Measurements from ENCODE around the gene CTNNA2.
"Not testable (repeated sequence)": the region's sequence is repeated elsewhere in the genome, so short reads cannot be mapped to it uniquely, and the experiment has no call there.

Gene CTNNA2

DNA sequence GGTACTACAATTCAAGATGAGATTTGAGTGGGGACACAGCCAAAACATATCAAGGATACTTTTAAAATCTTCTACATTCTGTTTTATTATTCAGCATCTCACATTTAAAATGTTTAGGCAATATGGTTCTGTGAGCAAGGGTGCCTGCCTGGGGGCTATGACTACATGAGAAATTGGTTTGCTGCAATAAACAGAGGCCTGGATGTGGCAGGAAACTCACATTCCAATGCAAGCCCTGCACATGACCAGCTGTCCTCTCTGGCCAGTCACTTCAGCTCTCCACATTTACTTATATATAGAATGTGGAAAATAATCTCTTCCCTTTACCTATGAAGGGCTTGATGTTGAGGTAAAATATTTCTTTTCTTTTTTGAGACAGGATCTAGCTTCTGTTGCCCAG, 598.3 kb downstream of the CTNNA2 start:
- DNase-seq, result no peak

GRCh38 chr2:80112790-80113189, 599.9 kb downstream of the CTNNA2 start:
- no peak for DNase-seq

GRCh38 chr2:80113399-80113798, 600.5 kb downstream of the CTNNA2 start:
- DNase-seq, result no peak

- no peak for DNase-seq
Measured at GRCh38 chr2:80114812-80115211, 602.0 kb downstream of the CTNNA2 start.

DNA sequence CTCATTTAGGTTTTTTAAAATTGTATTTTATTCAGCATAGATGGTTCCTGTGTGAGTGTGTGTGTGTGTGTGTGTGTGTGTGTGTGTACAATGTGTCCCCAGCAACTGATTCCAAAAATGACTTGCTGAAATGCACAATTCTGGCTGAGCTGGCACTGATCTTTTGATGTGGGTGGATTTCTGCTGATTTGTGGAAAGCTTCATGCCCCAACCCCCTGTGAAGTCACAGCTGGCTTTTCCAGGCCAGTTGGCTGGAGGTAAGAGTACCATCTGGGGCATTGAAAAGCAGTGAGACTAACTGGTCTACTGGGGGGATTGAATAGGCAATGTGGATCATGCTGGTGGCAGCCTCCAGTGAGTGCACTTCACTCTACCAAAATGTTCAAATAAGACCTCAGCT, 604.5 kb downstream of the CTNNA2 start:
- DNase-seq, result no peak

- DNase-seq, result no peak
Measured at GRCh38 chr2:80120866-80121265, 608.0 kb downstream of the CTNNA2 start.

DNA sequence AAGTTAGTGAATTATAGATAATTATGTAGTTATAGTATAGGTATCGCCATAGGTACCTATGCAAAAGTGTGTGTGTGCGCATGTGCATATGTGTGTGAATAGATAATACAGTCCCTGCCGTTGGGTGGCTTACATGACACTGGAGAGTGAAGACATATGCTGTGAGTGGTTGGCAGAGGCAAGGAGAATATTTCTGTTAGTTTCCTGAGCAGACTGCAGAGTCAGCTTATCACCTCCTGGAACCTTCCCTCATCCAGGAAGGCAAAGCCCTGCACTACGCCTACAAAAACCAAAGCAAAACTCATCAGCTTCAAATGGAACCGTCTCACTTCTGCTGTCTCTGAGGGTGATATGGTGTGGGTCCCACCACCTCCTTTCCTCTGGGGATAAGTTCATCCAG, 609.8 kb downstream of the CTNNA2 start:
- no peak for DNase-seq

DNA sequence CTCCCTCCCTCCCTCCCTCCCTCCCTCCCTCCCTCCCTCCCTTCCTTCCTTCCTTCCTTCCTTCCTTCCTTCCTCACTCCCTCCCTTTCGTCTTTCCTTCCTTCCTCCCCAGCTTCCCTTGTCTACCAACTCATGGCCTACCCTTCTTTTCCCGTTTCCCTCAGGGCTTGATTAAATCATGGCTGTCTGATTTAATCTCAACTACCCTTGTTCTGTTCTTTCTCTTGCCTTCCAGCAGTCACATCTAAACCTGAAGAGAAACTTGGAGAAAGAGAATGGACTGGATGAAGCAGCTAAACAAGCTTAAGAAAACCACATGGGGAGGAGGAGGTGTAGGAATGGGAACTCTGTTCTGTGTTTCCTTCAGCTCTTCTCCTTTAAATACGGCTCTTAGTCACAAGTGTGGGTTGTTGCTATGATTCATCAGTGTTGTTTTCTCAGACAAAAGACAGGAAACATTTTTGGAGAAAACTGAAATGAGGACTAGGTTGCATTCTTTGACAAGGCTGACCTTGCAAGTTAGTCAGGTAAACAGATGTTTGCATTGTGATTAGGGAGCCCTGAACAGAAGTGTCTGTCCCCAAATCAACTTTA, 613.8 kb downstream of the CTNNA2 start:
- no peak for DNase-seq

- no peak for DNase-seq
Measured at GRCh38 chr2:80128080-80128479, 615.2 kb downstream of the CTNNA2 start.

DNA sequence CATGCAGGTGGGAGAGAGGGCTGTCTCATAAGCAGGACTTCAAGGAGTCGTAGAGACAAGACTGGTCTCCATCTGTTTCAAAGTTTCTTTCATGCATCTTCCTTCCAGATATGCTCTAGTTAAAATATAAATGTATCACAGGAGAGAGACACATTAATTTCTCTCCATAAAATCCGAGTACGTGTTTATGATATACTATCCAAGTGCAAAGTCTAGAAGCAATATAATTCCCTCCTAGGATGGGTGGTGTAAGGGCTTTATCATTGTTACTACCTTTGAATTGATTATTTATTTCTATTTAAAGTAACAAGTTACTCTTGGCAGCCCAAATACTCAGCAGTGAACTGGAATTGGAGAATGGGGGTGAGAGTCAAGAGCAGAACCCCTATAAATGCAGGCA, 619.4 kb downstream of the CTNNA2 start:
- no peak for DNase-seq

GRCh38 chr2:80135001-80135400, 622.1 kb downstream of the CTNNA2 start:
- no peak for DNase-seq

- no peak for DNase-seq
Measured at GRCh38 chr2:80136338-80136737, 623.5 kb downstream of the CTNNA2 start.

DNA sequence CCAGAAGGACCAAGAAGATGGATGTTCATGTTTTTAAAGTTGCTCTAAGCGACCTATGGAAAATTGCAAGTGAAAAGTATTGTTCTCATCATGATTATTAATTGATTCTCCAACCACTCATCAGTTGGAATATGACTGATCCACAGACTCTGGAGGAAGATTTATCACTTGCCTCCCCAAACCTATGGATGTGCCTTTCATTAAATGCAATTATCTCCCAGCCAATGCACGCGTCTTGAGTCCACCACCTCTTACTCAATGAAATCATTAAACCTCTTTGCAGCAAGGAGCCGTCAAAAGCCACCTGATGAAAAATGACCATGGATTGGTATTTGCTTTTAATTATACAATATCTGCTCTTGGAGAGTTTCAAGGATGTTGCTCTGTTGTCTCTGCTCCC, 626.1 kb downstream of the CTNNA2 start:
- DNase-seq, result no peak

DNA sequence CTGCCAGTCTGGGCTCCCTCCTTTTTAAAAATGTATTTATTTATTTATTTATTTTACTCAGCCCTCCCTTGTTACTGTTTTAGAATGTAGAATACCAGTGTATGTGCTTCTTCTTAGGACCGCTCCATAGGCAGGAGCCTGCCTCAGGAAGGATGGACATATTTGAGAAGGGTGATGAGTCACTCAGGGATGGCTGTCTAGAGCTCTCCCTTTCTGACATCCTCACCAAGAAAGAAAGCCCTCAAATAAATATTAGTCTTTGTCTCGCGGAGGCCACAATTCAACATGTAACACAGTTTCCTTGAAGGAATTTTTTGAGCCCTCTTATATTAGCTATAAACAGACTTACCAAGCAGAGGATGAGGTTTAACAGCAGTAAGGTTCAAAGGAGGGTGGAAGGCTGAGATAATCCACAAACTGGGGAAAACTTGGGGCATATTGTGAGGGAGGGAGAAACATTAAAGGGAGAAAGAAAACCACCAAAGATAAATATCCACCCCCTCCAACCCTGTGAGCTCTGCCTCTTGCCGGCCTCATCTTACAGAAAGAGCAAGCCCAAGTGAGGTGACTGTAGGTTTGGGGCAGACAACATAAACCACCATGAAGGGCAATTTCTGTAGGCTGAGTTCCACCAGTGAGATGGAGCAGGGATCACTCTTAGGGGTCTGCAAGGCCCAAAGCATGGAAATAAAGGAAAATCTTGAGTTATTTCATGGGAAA, 628.3 kb downstream of the CTNNA2 start:
- DNase-seq, result no peak

GRCh38 chr2:80145499-80145898, 632.6 kb downstream of the CTNNA2 start:
- no peak for DNase-seq

GRCh38 chr2:80146757-80147156, 633.9 kb downstream of the CTNNA2 start:
- DNase-seq, result not testable (repeated sequence)

- no peak for DNase-seq
Measured at GRCh38 chr2:80147690-80148089, 634.8 kb downstream of the CTNNA2 start.

DNA sequence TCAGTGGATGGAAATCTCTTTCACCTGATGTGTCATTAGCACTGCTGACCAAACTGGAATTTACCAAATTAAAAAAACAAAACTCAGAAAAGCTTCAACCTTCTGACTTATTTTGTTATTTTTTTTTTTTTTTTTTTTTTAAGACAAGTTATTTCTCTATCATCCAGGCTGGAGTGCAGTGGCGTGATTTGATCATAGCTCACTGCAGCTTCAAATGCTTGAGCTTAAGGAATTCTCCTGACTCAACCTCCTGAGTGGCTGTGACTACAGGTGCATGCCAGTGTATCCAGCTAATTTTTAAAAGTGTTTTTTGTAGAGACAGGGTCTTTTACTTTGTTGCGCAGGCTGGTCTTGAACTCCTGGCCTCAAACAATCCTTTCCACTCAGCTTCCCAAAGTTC, 636.1 kb downstream of the CTNNA2 start:
- no peak for DNase-seq

DNA sequence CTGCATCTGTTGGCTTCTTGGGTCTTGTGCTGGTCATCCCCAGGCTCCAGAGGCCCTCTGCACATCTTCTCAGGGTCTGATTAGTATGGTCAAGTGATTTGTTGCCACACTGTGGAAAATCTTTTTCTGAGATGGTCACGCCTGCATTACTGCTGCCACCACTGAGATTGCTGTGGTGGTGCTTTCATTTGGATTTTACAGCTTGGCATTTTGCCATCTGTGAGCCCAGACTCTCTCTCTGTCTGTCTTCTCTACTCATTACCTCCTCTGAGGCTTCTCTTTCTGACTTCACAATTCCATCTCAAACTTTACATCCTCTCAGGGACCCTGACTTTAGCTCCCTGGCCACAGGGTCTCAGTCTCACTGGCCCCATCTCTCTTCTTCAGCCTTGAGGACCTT, 637.1 kb downstream of the CTNNA2 start:
- no peak for DNase-seq

DNA sequence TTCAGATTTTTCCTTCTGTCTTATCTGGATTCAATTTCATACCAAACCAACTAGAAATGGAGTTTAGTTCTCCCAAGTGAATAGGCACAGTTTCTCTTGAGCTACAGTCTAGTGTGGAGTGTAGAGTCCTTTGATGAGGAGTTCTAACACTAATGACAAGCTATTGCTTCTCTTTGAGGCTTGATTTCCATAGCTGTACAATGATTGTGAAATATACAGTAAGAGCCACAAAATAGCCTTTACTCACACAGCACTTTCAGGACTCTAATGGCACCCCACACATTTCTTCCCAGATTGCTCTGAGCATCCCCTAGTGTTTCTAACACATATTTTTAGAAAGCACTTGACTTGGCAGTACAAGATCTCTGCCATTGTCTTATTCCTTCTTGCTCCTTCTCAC, 638.4 kb downstream of the CTNNA2 start:
- no peak for DNase-seq

DNA sequence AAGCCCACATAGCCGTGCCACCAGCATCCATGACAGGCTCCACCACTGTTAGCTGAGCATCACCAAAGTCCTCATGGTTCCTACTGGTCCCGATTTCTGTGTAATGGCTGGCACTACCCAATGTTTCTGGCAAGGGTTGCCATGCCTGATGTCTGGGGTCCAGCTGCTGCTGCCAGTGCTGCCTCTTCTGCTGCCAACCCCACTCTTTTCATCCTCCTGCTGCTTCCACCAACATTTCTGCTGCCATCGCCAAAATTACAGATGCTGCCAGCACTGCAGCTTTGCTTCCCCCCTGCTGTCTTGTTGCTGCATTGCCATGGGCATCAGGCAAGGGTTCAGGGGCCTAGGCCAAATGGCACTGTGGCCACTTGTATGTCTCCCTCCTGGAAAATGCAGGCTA, 638.8 kb downstream of the CTNNA2 start:
- no peak for DNase-seq

- no peak for DNase-seq
Measured at GRCh38 chr2:80153151-80153550, 640.3 kb downstream of the CTNNA2 start.

- DNase-seq, result no peak
Measured at GRCh38 chr2:80153768-80154167, 640.9 kb downstream of the CTNNA2 start.

DNA sequence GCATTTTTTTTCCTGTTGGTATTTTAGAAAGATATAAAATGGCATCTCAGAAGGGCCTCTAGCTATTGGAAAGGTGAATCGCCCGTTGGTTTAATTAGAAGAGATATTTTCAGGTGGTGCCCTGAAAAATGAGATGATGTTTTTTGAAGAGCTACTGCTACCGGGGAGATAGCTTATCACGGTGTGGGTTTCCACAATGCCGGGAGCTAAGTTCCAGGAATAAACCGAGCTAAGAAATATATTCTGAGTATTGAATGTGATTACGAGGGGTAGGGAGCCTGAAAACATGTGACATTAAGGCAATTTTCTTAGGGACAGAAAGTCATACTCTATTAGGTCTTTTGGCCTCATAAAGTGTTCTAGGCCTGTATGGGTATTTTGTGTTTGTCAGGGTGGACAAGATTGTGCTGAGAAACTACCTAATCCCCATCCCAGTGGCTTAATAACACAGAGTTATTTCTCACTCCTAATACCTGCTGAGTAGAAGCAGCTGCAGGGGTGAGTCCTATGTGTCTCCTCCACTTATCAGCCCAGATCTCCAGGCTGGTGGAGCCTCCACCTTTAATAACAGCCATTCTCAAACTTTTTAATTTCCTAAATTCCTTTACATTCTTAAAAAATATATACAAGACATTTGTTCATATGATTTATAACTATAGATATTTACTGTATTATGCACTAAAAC, 641.5 kb downstream of the CTNNA2 start:
- DNase-seq, result no peak

Measured in NCI-H2029 (cell line).